B cell (primary cell): ENCODE measurements around the gene ING4. TPM values are rescaled to one million over a fixed set of nuclear protein-coding genes. Genes with fewer than 3 reads are reported as not detected.

Source experiments
- ATAC-seq: fragments of 200-7000 bp; cut with Tn5 transposase; one replicate; pipeline ENCODE4 v1.10.0; 2021; ENCODE audit warnings: low read depth, mild to moderate bottlenecking, moderate number of reproducible peaks, moderate library complexity
- CTCF ChIA-PET: fragments of 350-600 bp; sonication (Branson Sonifier 250); formaldehyde crosslinking; loops from one replicate; lab custom pipeline; 2021; ENCODE audit warnings: antibody characterized with exemption, inconsistent platforms; lab: Charles Lee
- POLR2A ChIA-PET: fragments of 350-600 bp; sonication (Branson Sonifier 250); formaldehyde crosslinking; loops from one replicate; lab custom pipeline; 2021; ENCODE audit warnings: antibody characterized with exemption; lab: Charles Lee
- DNase-seq: peaks from one replicate; pipeline ENCODE4 v3.0.0; 2013
- H2AFZ ChIP-seq: 2 replicates; pipeline ENCODE4 v1.6.1; 2012; ENCODE audit warnings: mild to moderate bottlenecking, low read depth, low read length; ENCODE audit not compliant: insufficient read depth, poor library complexity, severe bottlenecking
- H3K27ac ChIP-seq, 2 donors: 1 replicate in 1 of 2; 2 replicates in 1 of 2; pipeline ENCODE4 v1.5.1; 2012 to 2013; ENCODE audit warnings: low read length in 2 of 2, mild to moderate bottlenecking in 2 of 2, moderate library complexity in 1 of 2
- H3K27me3 ChIP-seq, 4 experiments: fragments of 200-600 bp in 1 of 4; sonication (generic) in 1 of 4; replicated peaks in 1 of 4; 1 replicate in 2 of 4; 2 replicates in 2 of 4; pipeline versions ENCODE4 v1.6.1 to v1.7.0; 2013 to 2016; ENCODE audit warnings: low read length in 3 of 4, mild to moderate bottlenecking in 2 of 4, mixed read lengths in 1 of 4, moderate library complexity in 1 of 4; ENCODE audit not compliant: insufficient read depth in 4 of 4, control insufficient read depth in 3 of 4; ENCODE audit errors: control extremely low read depth in 1 of 4
- H3K36me3 ChIP-seq, 2 experiments: replicated peaks in 1 of 2; 1 replicate in 1 of 2; 2 replicates in 1 of 2; pipeline versions ENCODE4 v1.6.1 to v1.7.1; 2013; ENCODE audit warnings: low read length in 1 of 2; ENCODE audit not compliant: insufficient read depth in 2 of 2, control insufficient read depth in 1 of 2; ENCODE audit errors: control extremely low read depth in 1 of 2, extremely low read depth in 1 of 2
- H3K4me1 ChIP-seq, 2 donors: fragments of 200-600 bp in 1 of 2; sonication (generic) in 1 of 2; 1 replicate in 1 of 2; 2 replicates in 1 of 2; pipeline versions ENCODE4 v1.5.1 to v1.6.1; 2013 to 2017; ENCODE audit warnings: low read length in 2 of 2; ENCODE audit not compliant: control insufficient read depth in 2 of 2, insufficient read depth in 2 of 2
- H3K4me2 ChIP-seq: replicated peaks from 2 replicates; pipeline ENCODE3; 2012; ENCODE audit warnings: mild to moderate bottlenecking, low read depth, low read length; ENCODE audit not compliant: poor library complexity, severe bottlenecking
- H3K4me3 ChIP-seq, 5 experiments: fragments of 200-600 bp in 1 of 5; sonication (generic) in 1 of 5; 1 replicate in 3 of 5; 2 replicates in 2 of 5; pipeline versions ENCODE4 v1.5.1 to v1.7.0; 2011 to 2016; ENCODE audit warnings: low read length in 4 of 5, mild to moderate bottlenecking in 4 of 5, low read depth in 2 of 5, control low read depth in 1 of 5, moderate library complexity in 1 of 5; ENCODE audit not compliant: insufficient read depth in 1 of 5; ENCODE audit errors: control extremely low read depth in 1 of 5, extremely low read depth in 1 of 5
- H3K79me2 ChIP-seq: fragments of 200-600 bp; sonication (generic); one replicate; pipeline ENCODE4 v1.6.0; 2016; ENCODE audit warnings: low read length; ENCODE audit not compliant: control insufficient read depth, insufficient read depth
- H3K9ac ChIP-seq: fragments of 200-600 bp; sonication (generic); 2 replicates; pipeline ENCODE4 v1.6.1; 2017; ENCODE audit warnings: mild to moderate bottlenecking, low read length, moderate library complexity
- H3K9me3 ChIP-seq, 3 donors: one replicate each; pipeline versions ENCODE4 v1.6.1 to v1.7.1; 2013; ENCODE audit warnings: low read length in 2 of 3; ENCODE audit not compliant: control insufficient read depth in 2 of 3, insufficient read depth in 1 of 3; ENCODE audit errors: control extremely low read depth in 1 of 3
- H4K20me1 ChIP-seq: 2 replicates; pipeline ENCODE4 v1.6.0; 2012; ENCODE audit warnings: mild to moderate bottlenecking, low read length; ENCODE audit not compliant: insufficient read depth, control insufficient read depth, poor library complexity, severe bottlenecking
- H3K27ac Mint-ChIP-seq: one replicate; pipeline ENCODE4 v1.8.0; 2021; ENCODE audit warnings: mixed read lengths
- H3K27me3 Mint-ChIP-seq: one replicate; pipeline ENCODE4 v1.8.0; 2021; ENCODE audit warnings: mixed read lengths
- H3K4me1 Mint-ChIP-seq: one replicate; pipeline ENCODE4 v1.8.0; 2021; ENCODE audit warnings: mixed read lengths
- H3K4me3 Mint-ChIP-seq: one replicate; pipeline ENCODE4 v1.8.0; 2021; ENCODE audit warnings: mixed read lengths
- H3K9me3 Mint-ChIP-seq: one replicate; pipeline ENCODE4 v1.8.0; 2022; ENCODE audit warnings: mixed read lengths; ENCODE audit not compliant: insufficient read depth
- EZH2 ChIP-seq: IDR thresholded peaks from 2 replicates; pipeline ENCODE4 v1.6.1; 2012; ENCODE audit warnings: borderline replicate concordance, low read depth, mild to moderate bottlenecking, moderate library complexity, low read length; ENCODE audit not compliant: insufficient read depth, poor library complexity, severe bottlenecking
- WGBS: methylation state at CpG from one replicate; pipeline ENCODE4 v1.1.5; 2013; ENCODE audit warnings: missing lambda C conversion rate; ENCODE audit not compliant: insufficient coverage; 5-methylcytosine and 5-hydroxymethylcytosine counted together
- intact Hi-C: fragments of 100-400 bp; cut with micrococcal nuclease; formaldehyde crosslinking; loops from one replicate; pipeline ENCODE4 v1.10.0; 2022
- polyA plus RNA-seq: library from polyadenylated mRNA; depleted of rRNA; stranded (reverse); fragments of >200 nt; gene quantifications from 2 replicates; pipeline ENCODE4 v1.2.3, GENCODE V29; 2012
- total RNA-seq, 2 donors: library from RNA; stranded (reverse); fragments of 120-200 nt in 1 of 2; gene quantifications; 1 replicate in 1 of 2; 2 replicates in 1 of 2; pipeline versions ENCODE4 v1.2.3 to v1.2.4, GENCODE V29; 2013 to 2022
- TF ChIP-seq, protein P1 (sequence below): fragments of 200-600 bp; IDR thresholded peaks from one replicate; pipeline ENCODE4 v1.8.0; 2022; ENCODE audit warnings: antibody characterized with exemption, mild to moderate bottlenecking

The ING4 gene
- total and polyA plus RNA-seq, 2 donors (not counting 1 experiment from before 2014, with no cell fraction given), result 81.1 to 110 TPM

DNA sequence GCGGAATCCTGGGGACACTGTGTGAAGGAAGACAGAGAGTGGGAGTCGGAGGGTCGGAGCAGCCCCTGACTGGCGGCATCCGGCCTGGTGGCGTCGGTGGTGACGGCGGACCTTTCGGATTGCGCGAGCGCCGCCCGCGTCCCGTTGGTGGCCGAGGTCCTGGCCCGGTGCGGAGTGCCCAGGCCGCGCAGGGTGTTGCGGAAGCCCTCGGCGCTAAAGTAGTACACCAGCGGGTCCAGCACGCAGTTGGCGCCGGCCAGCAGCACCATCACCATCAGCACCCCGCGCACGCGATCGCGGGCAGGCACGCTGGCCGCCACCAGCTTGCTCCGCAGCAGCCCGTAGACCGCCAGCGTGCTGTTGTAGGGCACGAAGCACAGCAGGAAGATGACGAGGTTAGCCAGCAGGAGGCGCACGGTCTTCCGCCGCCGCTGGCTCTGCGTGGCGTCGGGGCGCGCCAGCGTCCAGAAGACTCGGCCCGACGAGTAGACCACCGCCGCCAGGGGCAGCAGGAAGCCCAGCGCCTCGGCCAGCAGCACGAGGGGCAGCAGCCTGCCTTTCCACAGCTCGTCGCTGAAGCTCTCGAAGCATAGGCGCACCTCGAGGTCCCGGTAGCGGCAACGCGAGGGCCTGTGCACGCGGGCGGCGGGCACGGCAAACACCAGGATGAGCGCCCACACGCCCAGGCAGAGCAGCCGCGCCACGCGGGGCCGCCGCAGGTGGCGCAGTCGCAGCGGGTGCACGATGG, 42.6 kb downstream of the ING4 start:
- H3K79me2 ChIP-seq, result peaks cover 66% of the 10 kb centered on the region
- Mint-ChIP-seq H3K27me3 (no peaks in the 10 kb centered on the region), H3K4me1 (peaks cover 41% of the 10 kb centered on the region), H3K27ac (peak overlapping the region; percentile 72), H3K9me3 (no peaks in the 10 kb centered on the region), H3K4me3 (peak overlapping the region; percentile 45)
- H3K36me3 ChIP-seq, result peaks cover 0 to 46% of the 10 kb centered on the region in 2 experiments
- DNase-seq (peak; percentile 74), ATAC-seq (peak; percentile 46)
- H3K4me2 ChIP-seq, result peak overlapping the region; percentile 23
- peaks cover 29% of the 10 kb centered on the region for H4K20me1 ChIP-seq
- peak overlapping the region in 1 of 2 donors; percentile 28 for H3K27ac ChIP-seq
- ChIA-PET POLR2A (interaction anchor here (1.3 to 2.4 kb wide), 3 partner anchors 12 to 15 kb away, joined by 3 to 12 read pairs (median 6); partner anchors contain the start of gene LPAR5), CTCF (interaction anchor here (0.5 to 6.5 kb wide), 13 partner anchors 13 to 214 kb away, joined by 3 to 58 read pairs (median 3); partner anchors contain the start of genes LPAR5, NOP2 and ZNF384)
- no peaks in the 10 kb centered on the region for H3K27me3 ChIP-seq
- no peak overlapping the region for H2AFZ ChIP-seq
- H3K9me3 ChIP-seq, result no peaks in the 10 kb centered on the region
- H3K4me1 ChIP-seq, result peaks cover 3 to 30% of the 10 kb centered on the region in 2 donors
- H3K9ac ChIP-seq, result no peak overlapping the region
- intact Hi-C loops, result loop anchor here (1.0 kb wide), 1 partner anchor 16 kb away; no protein-coding TSS in a partner anchor
- TF ChIP-seq, protein P1, sequence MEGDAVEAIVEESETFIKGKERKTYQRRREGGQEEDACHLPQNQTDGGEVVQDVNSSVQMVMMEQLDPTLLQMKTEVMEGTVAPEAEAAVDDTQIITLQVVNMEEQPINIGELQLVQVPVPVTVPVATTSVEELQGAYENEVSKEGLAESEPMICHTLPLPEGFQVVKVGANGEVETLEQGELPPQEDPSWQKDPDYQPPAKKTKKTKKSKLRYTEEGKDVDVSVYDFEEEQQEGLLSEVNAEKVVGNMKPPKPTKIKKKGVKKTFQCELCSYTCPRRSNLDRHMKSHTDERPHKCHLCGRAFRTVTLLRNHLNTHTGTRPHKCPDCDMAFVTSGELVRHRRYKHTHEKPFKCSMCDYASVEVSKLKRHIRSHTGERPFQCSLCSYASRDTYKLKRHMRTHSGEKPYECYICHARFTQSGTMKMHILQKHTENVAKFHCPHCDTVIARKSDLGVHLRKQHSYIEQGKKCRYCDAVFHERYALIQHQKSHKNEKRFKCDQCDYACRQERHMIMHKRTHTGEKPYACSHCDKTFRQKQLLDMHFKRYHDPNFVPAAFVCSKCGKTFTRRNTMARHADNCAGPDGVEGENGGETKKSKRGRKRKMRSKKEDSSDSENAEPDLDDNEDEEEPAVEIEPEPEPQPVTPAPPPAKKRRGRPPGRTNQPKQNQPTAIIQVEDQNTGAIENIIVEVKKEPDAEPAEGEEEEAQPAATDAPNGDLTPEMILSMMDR, result peak; percentile 66
- TF ChIP-seq EZH2, result no peak
- 63% methylated on average over 88 of the region's 88 CpGs for WGBS
- no peak overlapping the region for H3K4me3 ChIP-seq
